Mucosa of descending colon (tissue), 3 donors: Measurements from ENCODE around the gene PTPRT. TPM values are rescaled to one million over a fixed set of nuclear protein-coding genes. Genes with fewer than 3 reads are reported as not detected.

Experiments
- ATAC-seq: fragments of 200-7000 bp; cut with Tn5 transposase; one replicate; pipeline ENCODE4 v1.9.1; 2020; ENCODE audit warnings: mild to moderate bottlenecking, moderate library complexity
- DNase-seq, 3 donors: peaks; one replicate each; pipeline ENCODE4 v3.0.0-alpha.2; 2020
- H3K36me3 ChIP-seq: fragments of 200-600 bp; one replicate; pipeline ENCODE4 v1.8.0; 2021; ENCODE audit warnings: low read depth, mild to moderate bottlenecking
- H3K4me1 ChIP-seq: fragments of 200-600 bp; one replicate; pipeline ENCODE4 v1.8.0; 2021; ENCODE audit warnings: low read depth, mild to moderate bottlenecking
- H3K4me3 ChIP-seq: fragments of 200-600 bp; one replicate; pipeline ENCODE4 v1.8.0; 2021; ENCODE audit warnings: mild to moderate bottlenecking
- H3K9me3 ChIP-seq: fragments of 200-600 bp; one replicate; pipeline ENCODE4 v1.8.0; 2021; ENCODE audit warnings: mild to moderate bottlenecking
- CTCF ChIP-seq: fragments of 200-600 bp; IDR thresholded peaks from one replicate; pipeline ENCODE4 v1.8.0; 2022; ENCODE audit warnings: antibody characterized with exemption, mild to moderate bottlenecking
- intact Hi-C, 2 donors: fragments of 100-400 bp; cut with DNase I in 1 of 2; cut with micrococcal nuclease in 1 of 2; formaldehyde crosslinking; loops; one replicate each; pipeline versions ENCODE4 v1.11.0 to v1.11.1; 2022; cut with DNase I, micrococcal nuclease
- total RNA-seq, 3 donors: library from RNA; stranded (reverse); fragmentation: NEBNext Ultra II Directional in 2 of 3; extraction: Animal tissue kit (Norgen Biotek cat#: 25700) in 2 of 3; gene quantifications; one replicate each; pipeline versions ENCODE4 v1.2.1 to v1.2.4, GENCODE V29; 2021 to 2023
- donor health status: DM: no; HTN: no; CAD: no; lungs with moderate emphysema.
- donor health status: DM: no; HTN: no; CAD: no.
- donor health status: DM: no; HTN: yes; CAD: no.

Gene PTPRT
- total RNA-seq, 3 donors from 2014 or later = 0.19 to 0.43 (median 0.38) TPM

- no peaks in the 10 kb centered on the region for H3K9me3 ChIP-seq
- ATAC-seq = no peak
Measured at GRCh38 chr20:43037605-43038309, 151.9 kb downstream of the PTPRT start.

DNA sequence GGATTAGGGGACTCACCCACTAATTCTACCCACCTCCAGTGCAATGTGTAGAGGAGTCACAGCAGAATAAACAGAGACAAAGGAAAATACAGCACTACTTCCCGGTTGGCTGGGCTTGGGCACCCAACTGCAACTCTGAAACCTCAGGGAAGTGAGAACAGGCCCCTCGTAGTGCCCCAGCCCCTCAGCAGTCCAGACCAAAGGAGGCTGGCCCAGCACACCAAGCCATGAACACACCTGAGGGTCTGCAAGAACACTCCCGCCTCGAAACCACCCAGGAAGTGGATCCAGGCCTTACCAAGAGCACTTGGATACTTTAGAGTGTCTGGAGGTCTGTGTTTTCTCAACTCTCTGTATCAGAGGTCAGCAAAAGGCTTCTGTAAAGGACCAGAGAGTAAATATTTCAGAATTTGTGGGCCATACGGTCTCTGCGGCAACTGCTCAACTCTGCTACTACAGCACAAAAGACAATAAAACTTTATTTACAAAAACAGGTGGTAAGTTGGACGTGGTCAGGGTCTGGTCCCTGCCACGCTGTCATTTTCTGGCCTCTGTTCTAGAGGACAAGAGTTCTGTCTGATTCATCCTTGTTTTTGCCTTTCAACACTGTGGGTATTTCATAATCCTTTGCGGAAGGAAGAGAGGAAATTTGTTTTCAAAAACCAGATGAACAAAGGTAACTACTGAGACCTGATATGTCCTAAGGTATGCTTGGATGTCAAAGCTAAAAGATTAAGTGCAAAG, 154.6 kb downstream of the PTPRT start:
- no peak for TF ChIP-seq CTCF
- intact Hi-C loops = no loop called here
- no peaks in the 10 kb centered on the region for H3K36me3 ChIP-seq
- H3K4me3 ChIP-seq = no peak overlapping the region
- ATAC-seq (no peak), DNase-seq (no peak)
- H3K9me3 ChIP-seq = no peaks in the 10 kb centered on the region
- H3K4me1 ChIP-seq = no peaks in the 10 kb centered on the region

More at GRCh38 chr20:43037605-43038309, 151.9 kb downstream of the PTPRT start:
- TF ChIP-seq CTCF = no peak
- Histone ChIP-seq H3K4me1 (no peaks in the 10 kb centered on the region), H3K4me3 (no peak overlapping the region), H3K36me3 (no peaks in the 10 kb centered on the region)
- intact Hi-C loops = no loop called here
- no peak for DNase-seq

DNA sequence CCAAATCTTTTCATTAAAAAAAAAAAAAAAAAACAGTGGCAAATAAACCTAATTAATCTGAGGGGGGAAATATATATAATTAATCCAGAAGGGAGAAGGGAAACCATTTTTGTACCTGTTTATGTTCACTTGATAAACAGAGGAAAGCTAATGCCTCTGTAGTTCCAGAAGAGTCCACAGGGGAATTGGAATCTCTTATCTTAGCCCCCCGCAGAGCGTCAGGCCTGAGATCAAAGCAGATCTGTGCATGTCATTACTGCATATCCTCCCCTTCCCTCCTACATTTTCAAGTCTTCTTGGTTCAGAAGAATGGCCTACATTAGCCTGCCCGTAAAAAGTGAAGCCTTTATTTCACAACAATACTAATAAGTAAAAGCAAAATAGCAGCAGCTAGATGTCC, 157.2 kb downstream of the PTPRT start:
- ATAC-seq = no peak
- H3K9me3 ChIP-seq = no peaks in the 10 kb centered on the region
- TF ChIP-seq CTCF = no peak
- no peaks in the 10 kb centered on the region for H3K4me1 ChIP-seq
- H3K4me3 ChIP-seq = no peak overlapping the region
- DNase-seq = no peak
- intact Hi-C loops = no loop called here
- no peaks in the 10 kb centered on the region for H3K36me3 ChIP-seq

DNA sequence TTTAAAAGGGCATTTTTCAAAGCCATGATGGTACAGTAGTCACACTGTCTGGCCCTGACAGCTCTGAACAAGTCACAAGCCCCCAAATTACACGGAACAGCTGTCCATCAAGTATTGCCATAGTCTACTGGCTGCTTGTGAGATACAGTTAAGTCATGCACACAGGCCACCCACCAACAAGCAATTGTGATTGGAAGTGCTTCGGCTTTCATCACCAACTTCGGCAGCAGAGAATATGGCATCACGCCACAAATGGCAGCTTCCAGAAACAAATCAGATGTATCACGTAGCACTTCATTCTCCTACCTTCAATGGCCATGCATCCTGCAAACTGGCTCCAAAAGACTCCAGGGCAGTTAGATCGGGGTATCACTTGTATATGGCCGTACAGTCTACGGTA, 160.5 kb downstream of the PTPRT start:
- no peaks in the 10 kb centered on the region for H3K9me3 ChIP-seq
- intact Hi-C loops = no loop called here
- DNase-seq = no peak
- no peak overlapping the region for H3K4me3 ChIP-seq
- H3K4me1 ChIP-seq = no peaks in the 10 kb centered on the region
- no peaks in the 10 kb centered on the region for H3K36me3 ChIP-seq
- no peak for TF ChIP-seq CTCF
- ATAC-seq = no peak

DNA sequence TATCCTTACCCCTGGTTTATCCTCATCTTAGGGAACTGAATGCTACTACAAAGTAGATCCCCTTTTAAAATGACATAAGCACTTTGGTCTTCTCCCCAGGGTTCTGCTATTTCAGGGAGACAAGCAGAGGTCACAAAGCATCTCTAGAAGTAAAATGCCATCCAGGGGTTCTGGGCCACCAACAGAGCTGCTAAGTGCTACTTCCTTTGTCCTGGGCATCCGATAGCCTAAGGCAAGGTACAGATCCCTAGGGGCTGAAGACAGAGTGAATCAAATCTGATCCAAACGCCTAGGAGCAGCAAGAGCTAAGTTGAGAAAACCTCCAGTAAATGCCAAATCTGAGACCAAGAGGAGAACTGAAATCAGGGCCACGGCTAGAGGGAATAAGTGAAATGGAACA, 161.2 kb downstream of the PTPRT start:
- no peaks in the 10 kb centered on the region for H3K36me3 ChIP-seq
- ATAC-seq (no peak), DNase-seq (no peak)
- no peaks in the 10 kb centered on the region for H3K4me1 ChIP-seq
- no peak overlapping the region for H3K4me3 ChIP-seq
- H3K9me3 ChIP-seq = no peaks in the 10 kb centered on the region
- intact Hi-C loops = no loop called here
- no peak for TF ChIP-seq CTCF
